HG02852 (cell line): ENCODE measurements around the gene AGAP1.

ENCODE experiments used
- ATAC-seq: cut with Tn5 transposase; IDR thresholded peaks from one replicate; pipeline ENCODE4 v1.9.1; 2021; ENCODE audit warnings: mild to moderate bottlenecking, moderate library complexity; ENCODE audit not compliant: unreplicated experiment

Gene AGAP1

GRCh38 chr2:235507928-235508327 lies 14.1 kb downstream of the AGAP1 start:
- ATAC-seq: no peak

GRCh38 chr2:235508371-235509160 lies 14.7 kb downstream of the AGAP1 start:
- ATAC-seq: no peak

GRCh38 chr2:235510318-235510717 lies 16.5 kb downstream of the AGAP1 start:
- ATAC-seq: no peak

- no peak for ATAC-seq
These were observed 17.4 kb downstream of the AGAP1 start for GRCh38 chr2:235511187-235511661.

- ATAC-seq: no peak
These were observed 18.2 kb downstream of the AGAP1 start for GRCh38 chr2:235511751-235512698.

GRCh38 chr2:235512699-235513053 lies 18.8 kb downstream of the AGAP1 start:
- no peak for ATAC-seq

GRCh38 chr2:235513984-235514626 lies 20.3 kb downstream of the AGAP1 start:
- ATAC-seq: no peak

GRCh38 chr2:235514627-235515363 lies 21.0 kb downstream of the AGAP1 start:
- no peak for ATAC-seq

GRCh38 chr2:235515364-235515742 lies 21.5 kb downstream of the AGAP1 start:
- no peak for ATAC-seq

GRCh38 chr2:235515821-235516220 lies 22.0 kb downstream of the AGAP1 start:
- ATAC-seq: no peak

GRCh38 chr2:235516257-235516656 lies 22.4 kb downstream of the AGAP1 start:
- no peak for ATAC-seq

- ATAC-seq: no peak
These were observed 24.7 kb downstream of the AGAP1 start for GRCh38 chr2:235518322-235519090.

GRCh38 chr2:235520787-235521186 lies 26.9 kb downstream of the AGAP1 start:
- ATAC-seq: no peak

GRCh38 chr2:235521844-235522243 lies 28.0 kb downstream of the AGAP1 start:
- ATAC-seq: no peak

GRCh38 chr2:235523021-235523420 lies 29.2 kb downstream of the AGAP1 start:
- no peak for ATAC-seq

GRCh38 chr2:235523486-235524150 lies 29.8 kb downstream of the AGAP1 start:
- ATAC-seq: no peak

GRCh38 chr2:235526166-235526565 lies 32.3 kb downstream of the AGAP1 start:
- ATAC-seq: no peak

- ATAC-seq: no peak
These were observed 34.1 kb downstream of the AGAP1 start for GRCh38 chr2:235527806-235528469.

- ATAC-seq: no peak
These were observed 35.8 kb downstream of the AGAP1 start for GRCh38 chr2:235529621-235530020.
